Aorta (tissue), 5 donors: ENCODE results near the gene RASL11B. TPM values are rescaled to one million over a fixed set of nuclear protein-coding genes. Genes with fewer than 3 reads are reported as not detected.

Experiments
- ATAC-seq: fragments of 200-7000 bp; cut with Tn5 transposase; one replicate; pipeline ENCODE4 v1.9.1; 2022; ENCODE audit warnings: moderate library complexity; ENCODE audit not compliant: low FRiP score
- DNase-seq, 2 donors: peaks; one replicate each; pipeline ENCODE4 v3.0.0-alpha.2; 2020
- H3K27ac ChIP-seq, 2 donors: one replicate each; pipeline ENCODE4 v1.5.1; 2013; ENCODE audit warnings: low read length in 2 of 2, mild to moderate bottlenecking in 2 of 2, moderate library complexity in 2 of 2, control low read depth in 1 of 2, inconsistent platforms in 1 of 2, low read depth in 1 of 2
- H3K27me3 ChIP-seq, 2 donors: one replicate each; pipeline ENCODE4 v1.6.1; 2013; ENCODE audit warnings: control low read depth in 1 of 2, low read length in 1 of 2, mild to moderate bottlenecking in 1 of 2, moderate library complexity in 1 of 2; ENCODE audit not compliant: insufficient read depth in 2 of 2, control insufficient read depth in 1 of 2
- H3K36me3 ChIP-seq, 2 donors: one replicate each; pipeline ENCODE4 v1.6.1; 2013; ENCODE audit warnings: control low read depth in 1 of 2, low read length in 1 of 2, mild to moderate bottlenecking in 1 of 2; ENCODE audit not compliant: insufficient read depth in 2 of 2, control insufficient read depth in 1 of 2
- H3K4me1 ChIP-seq, 2 donors: one replicate each; pipeline ENCODE4 v1.6.1; 2013; ENCODE audit warnings: low read length in 2 of 2, control low read depth in 1 of 2, mild to moderate bottlenecking in 1 of 2, moderate library complexity in 1 of 2; ENCODE audit not compliant: insufficient read depth in 2 of 2, control insufficient read depth in 1 of 2
- H3K4me3 ChIP-seq, 2 donors: one replicate each; pipeline ENCODE4 v1.5.1; 2013; ENCODE audit warnings: low read length in 2 of 2, control low read depth in 1 of 2, mild to moderate bottlenecking in 1 of 2
- H3K9me3 ChIP-seq: one replicate; pipeline ENCODE4 v1.6.1; 2013; ENCODE audit warnings: mild to moderate bottlenecking, low read length; ENCODE audit not compliant: control insufficient read depth
- WGBS, 2 donors: extraction: QIAGEN DNeasy Blood & Tissue Kit; methylation state at CpG; one replicate each; pipeline ENCODE4 v1.1.7; 2013; 5-methylcytosine and 5-hydroxymethylcytosine counted together
- intact Hi-C, 2 donors: fragments of 100-400 bp; cut with DNase I; formaldehyde crosslinking; loops; one replicate each; pipeline versions ENCODE4 v1.14.2 to v1.15.0; 2022
- long read RNA-seq, 2 donors: library from polyadenylated mRNA; unstranded; transcript quantifications; one replicate each; pipeline ENCODE4 v2.0.0, GENCODE V29; 2020 to 2021
- polyA plus RNA-seq, 2 donors: library from polyadenylated mRNA; stranded (reverse); fragments of 200-250 nt; gene quantifications; one replicate each; pipeline ENCODE4 v1.2.3, GENCODE V29; 2013
- total RNA-seq, 2 donors: library from RNA; stranded (reverse); fragmentation: NEBNext Ultra II Directional; extraction: Animal tissue kit (Norgen Biotek cat#: 25700); gene quantifications; one replicate each; pipeline ENCODE4 v1.2.1, GENCODE V29; 2021
- donor health status: healthy with polysubstance abuse.
- donor health status: Bipolar disorder and iron deficiency.
- donor health status: DM: no; HTN: no; CAD: no.
- donor health status: DM: no; HTN: no; CAD: no.
- donor health status: DM: yes; HTN: yes; CAD: no.

Gene RASL11B, protein sequence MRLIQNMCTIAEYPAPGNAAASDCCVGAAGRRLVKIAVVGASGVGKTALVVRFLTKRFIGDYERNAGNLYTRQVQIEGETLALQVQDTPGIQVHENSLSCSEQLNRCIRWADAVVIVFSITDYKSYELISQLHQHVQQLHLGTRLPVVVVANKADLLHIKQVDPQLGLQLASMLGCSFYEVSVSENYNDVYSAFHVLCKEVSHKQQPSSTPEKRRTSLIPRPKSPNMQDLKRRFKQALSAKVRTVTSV
- 1 to 10 TPM; 5.6 to 5.7 TPM for total RNA-seq
- 10 to 100 TPM in 1 of 2 donors, 1 to 10 TPM in 1; 4.8 to 12.3 TPM for polyA plus RNA-seq
- long read RNA-seq, donor 1, transcript RASL11B-201 (4 exons, 1,995 nt) = major isoform, 6 of 6 reads
- long read RNA-seq, donor 1, partial matches to known transcripts = 0 of 6 reads
- long read RNA-seq, donor 1, other reads (novel, unspliced or antisense) = 0 of 6 reads
- long read RNA-seq, donor 2, partial matches to known transcripts = 0 of 2 reads
- long read RNA-seq, donor 2, other reads (novel, unspliced or antisense) = 1 of 2 reads

DNA sequence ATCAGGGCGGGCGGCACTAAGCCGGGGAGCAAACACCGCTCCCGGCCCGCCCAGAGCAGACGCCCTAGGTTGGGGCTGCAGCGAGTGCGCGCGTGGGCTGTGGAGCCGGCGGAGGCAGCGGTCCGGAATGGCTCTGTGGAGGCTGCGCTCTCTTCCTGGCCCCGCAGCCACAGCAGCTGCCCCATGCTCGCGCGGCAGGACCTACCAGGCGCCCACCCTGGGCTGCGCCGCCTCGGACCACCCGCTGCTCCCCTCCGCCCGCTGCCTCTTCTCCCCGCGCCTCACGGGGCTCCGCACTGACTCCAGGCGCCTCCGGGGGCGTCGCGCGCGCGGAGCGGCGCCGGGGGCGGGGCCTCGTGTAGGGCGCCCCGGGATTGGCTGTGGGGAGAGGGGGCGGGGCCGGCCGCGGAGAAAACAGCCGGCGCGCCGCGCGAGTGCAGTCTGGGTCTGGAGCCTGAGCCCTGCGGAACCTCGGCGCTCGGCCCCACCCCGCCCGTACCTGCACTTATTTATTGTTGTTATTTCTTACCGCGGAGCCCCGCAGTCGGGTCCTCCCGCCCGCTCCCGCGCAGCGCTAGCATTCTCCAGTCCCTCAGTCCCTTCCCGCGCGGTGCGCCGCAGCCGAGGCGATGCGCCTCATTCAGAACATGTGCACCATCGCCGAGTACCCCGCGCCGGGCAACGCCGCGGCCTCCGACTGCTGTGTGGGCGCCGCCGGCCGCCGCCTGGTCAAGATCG lies at the start of gene RASL11B:
Gene RASL11B, plus strand, starts transcription at position 439 of the 738 bp plus-strand sequence. Its CDS starts 191 bp downstream, at position 630.
- DNase-seq (peak; percentile 89 to 94), ATAC-seq (peak; percentile 97)
- Histone ChIP-seq H3K4me1 (peaks cover 0 to 2% of the 10 kb centered on the region in 2 donors), H3K27ac (peak within 1 kb of the TSS; percentile 11 to 78), H3K27me3 (no peaks in the 10 kb centered on the region), H3K4me3 (peak within 1 kb of the TSS; percentile 71 to 75), H3K36me3 (peaks cover 0 to 5% of the 10 kb centered on the region in 2 donors), H3K9me3 (no peaks in the 10 kb centered on the region)
- intact Hi-C loops = loop anchor here (5.0 to 10.0 kb wide), 5 partner anchors 120 to 1373 kb away; partner anchors contain the start of gene USP46 (in 1 of the 2)
- 0% methylated on average over 65 to 94 of the region's 94 CpGs for WGBS, 2 donors

DNA sequence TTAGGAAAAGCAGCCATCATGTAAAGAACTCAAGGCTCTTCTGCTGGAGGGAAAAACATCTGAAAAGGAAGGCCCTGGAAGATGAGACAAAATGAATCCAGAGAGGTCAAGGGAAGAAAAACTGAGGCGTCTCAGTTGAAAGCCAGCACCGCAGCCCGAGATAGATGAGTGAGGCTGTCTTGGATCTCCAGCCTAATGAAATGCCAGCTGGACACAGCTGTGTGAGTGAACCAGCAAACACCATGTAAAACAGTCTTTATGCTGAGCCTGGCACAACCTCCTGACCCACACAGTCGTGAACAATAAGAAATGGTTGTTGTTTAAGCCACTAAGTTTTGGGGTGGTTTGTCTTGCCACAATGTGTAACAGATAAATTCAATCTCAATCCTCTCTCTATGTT lies 48.6 kb upstream of the RASL11B start:
- no peaks in the 10 kb centered on the region for H3K36me3 ChIP-seq
- WGBS, 2 donors = 82 to 84% methylated on average over 4 of the region's 4 CpGs
- H3K27me3 ChIP-seq = no peaks in the 10 kb centered on the region
- DNase-seq = no peak
- ATAC-seq = no peak
- H3K27ac ChIP-seq = no peak overlapping the region
- no peaks in the 10 kb centered on the region for H3K4me1 ChIP-seq
- no peaks in the 10 kb centered on the region for H3K9me3 ChIP-seq
- H3K4me3 ChIP-seq = no peak overlapping the region
- intact Hi-C loops = no loop called here

DNA sequence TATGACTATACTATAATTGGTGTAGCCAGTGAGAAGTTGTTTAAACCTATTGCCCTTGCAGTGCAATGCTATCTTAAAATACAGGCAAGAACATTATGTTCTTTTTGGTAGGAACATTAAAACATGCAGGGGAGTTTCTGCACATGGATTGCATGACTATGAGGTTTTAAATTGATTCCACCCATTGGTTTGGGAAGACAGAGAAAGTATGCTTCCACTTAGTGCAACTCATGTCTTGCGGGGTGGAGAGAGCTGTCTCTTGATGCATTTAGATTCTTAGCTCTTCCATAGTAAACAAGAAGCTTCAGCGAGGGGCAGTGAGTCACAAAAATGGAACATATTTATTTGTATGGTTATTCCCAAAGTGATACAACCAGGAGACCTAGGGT lies 39.5 kb upstream of the RASL11B start:
- DNase-seq (no peak), ATAC-seq (no peak)
- H3K27me3 ChIP-seq = peaks cover 0 to 1% of the 10 kb centered on the region in 2 donors
- H3K4me1 ChIP-seq = no peaks in the 10 kb centered on the region
- intact Hi-C loops = no loop called here
- H3K9me3 ChIP-seq = no peaks in the 10 kb centered on the region
- no peaks in the 10 kb centered on the region for H3K36me3 ChIP-seq
- H3K27ac ChIP-seq = no peak overlapping the region
- H3K4me3 ChIP-seq = no peak overlapping the region
- 95 to 98% methylated on average over 2 of the region's 2 CpGs for WGBS, 2 donors

DNA sequence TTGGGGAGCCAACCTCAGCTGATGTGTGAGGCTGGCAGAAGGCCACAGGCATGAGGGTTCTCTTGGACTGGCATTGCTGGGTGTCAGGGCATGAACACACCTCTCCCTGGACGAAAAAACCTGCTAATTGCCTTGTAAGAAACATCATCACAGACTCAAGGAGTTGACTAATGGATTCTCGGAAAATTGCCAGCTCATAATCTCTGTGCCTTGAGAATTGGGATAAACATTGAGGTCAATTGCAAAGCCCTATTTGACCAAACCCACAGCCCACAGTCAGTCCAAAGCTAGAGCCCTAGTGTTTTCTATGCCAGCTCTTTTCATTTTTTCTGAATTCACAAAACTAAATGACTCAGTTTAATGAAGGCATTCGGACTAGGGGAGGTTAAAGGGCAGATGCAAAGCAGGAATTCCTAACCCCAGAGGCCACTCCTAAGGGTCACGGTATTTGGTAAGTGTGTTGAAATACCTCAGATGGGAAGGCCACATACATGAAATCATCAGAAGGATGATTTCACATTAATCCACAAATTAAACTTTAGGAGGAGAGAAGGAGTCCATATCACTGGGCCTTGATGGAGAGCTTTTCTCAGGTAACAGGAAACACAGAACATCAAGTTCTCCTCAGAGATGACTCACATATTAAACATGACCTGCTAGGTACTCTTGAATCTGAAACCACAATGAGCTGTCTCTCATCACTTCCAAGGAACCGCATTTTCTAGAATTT lies 39.0 kb upstream of the RASL11B start:
- ATAC-seq = no peak
- intact Hi-C loops = no loop called here
- H3K27ac ChIP-seq = no peak overlapping the region

DNA sequence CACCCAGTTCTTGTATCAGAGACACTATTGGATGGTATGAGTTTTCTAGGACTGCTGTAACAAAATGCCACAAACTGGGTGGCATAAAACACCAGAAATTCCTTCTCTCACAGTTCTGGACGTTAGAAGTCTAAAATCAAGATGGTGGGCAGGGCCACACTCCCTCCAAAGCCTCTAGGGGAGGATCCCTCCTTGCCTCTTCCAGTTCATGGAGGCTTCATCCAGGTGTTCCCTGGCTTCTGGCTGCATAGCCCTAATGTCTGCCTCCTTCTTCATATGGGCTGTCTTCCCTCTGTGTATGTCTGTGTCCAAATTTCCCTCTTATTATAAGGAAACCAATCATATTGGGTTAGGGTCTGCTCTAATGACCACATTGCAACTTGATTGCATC lies 38.4 kb upstream of the RASL11B start:
- Histone ChIP-seq H3K27me3 (peaks cover 0 to 1% of the 10 kb centered on the region in 2 donors), H3K4me1 (no peaks in the 10 kb centered on the region), H3K4me3 (no peak overlapping the region), H3K9me3 (no peaks in the 10 kb centered on the region), H3K27ac (no peak overlapping the region), H3K36me3 (no peaks in the 10 kb centered on the region)
- 87 to 100% methylated on average over 1 of the region's 1 CpG for WGBS, 2 donors
- ATAC-seq (no peak), DNase-seq (no peak)
- intact Hi-C loops = no loop called here

More for the DNA sequence above, 39.0 kb upstream of the RASL11B start:
- Histone ChIP-seq H3K9me3 (no peaks in the 10 kb centered on the region), H3K4me1 (no peaks in the 10 kb centered on the region), H3K36me3 (no peaks in the 10 kb centered on the region), H3K4me3 (no peak overlapping the region), H3K27me3 (peaks cover 0 to 1% of the 10 kb centered on the region in 2 donors)
- no peak for DNase-seq
- 93 to 99% methylated on average over 5 of the region's 5 CpGs for WGBS, 2 donors

DNA sequence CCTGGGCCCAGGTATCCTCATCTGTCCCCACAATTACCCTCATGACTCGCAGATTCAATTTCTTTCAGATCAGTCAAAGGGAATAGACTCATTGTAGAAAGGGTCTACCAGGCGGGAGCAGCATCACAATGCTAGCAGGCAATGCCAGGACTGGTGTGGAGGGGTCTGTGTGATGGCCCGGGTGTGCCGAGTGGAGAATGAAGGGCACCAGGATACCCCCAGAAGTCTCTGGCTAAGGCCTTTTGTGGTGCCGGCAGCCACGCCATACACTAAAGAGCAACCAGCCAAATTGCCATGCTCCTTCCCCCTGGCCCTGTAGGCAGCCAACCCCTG lies 37.9 kb upstream of the RASL11B start:
- Histone ChIP-seq H3K27ac (no peak overlapping the region), H3K4me3 (no peak overlapping the region), H3K4me1 (no peaks in the 10 kb centered on the region), H3K36me3 (no peaks in the 10 kb centered on the region), H3K9me3 (no peaks in the 10 kb centered on the region), H3K27me3 (peaks cover 0 to 1% of the 10 kb centered on the region in 2 donors)
- DNase-seq (no peak), ATAC-seq (no peak)
- intact Hi-C loops = no loop called here
- WGBS, 2 donors = 97% methylated on average over 6 of the region's 6 CpGs

DNA sequence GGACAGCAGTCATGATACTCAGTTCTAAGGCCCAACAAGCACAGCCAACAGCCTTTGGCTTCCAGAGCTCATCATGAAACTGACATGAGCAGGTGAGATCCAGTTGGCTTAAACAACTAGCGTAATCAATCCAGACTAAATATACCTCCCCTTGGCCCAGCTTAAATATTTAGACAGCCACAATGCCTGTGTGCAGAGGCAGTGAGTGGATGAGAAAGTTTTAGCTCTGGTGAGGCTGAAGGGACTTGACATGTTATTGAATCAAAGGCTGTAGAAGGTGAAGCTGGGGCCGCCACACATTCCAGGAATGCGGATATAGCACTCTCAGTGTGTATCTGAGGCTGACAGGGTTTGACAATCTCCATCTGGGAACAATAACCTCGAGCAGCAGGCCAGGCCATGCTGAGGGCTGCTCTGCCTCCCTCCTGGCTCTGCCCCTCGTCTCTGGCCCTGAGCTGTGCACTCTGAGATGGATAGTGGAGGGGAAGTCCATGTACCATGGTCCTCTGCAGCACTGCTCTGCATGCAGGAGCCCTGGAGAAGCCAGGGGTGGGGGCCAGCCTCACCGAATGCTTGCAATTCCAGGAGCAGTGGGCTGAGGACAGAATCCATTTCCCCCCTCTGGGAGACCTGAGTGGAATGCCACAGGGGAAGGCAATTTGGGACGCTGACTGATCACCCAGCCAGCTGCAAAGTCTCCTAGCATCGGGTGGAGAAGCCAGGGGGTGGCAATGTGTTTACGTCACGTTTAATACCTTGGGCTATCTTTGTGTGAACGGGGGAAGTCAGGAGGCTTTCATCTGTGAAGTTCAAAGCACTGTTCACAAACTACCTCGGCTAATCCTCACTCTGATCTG lies 37.3 kb upstream of the RASL11B start:
- Histone ChIP-seq H3K4me3 (no peak overlapping the region), H3K27me3 (peaks cover 0 to 1% of the 10 kb centered on the region in 2 donors), H3K4me1 (no peaks in the 10 kb centered on the region), H3K9me3 (no peaks in the 10 kb centered on the region), H3K27ac (no peak overlapping the region), H3K36me3 (no peaks in the 10 kb centered on the region)
- intact Hi-C loops = no loop called here
- peak; percentile 36 for ATAC-seq
- no peak for DNase-seq
- 64 to 67% methylated on average over 12 of the region's 12 CpGs for WGBS, 2 donors
